ENCODE results near the gene COPZ2. TPM values are rescaled to one million over a fixed set of nuclear protein-coding genes. Genes with fewer than 3 reads are reported as not detected.

COPZ2 gene
- total and polyA plus RNA-seq, 2 donors = 5.5 to 16.3 TPM

- DNase-seq (ENCODE audit: low read depth in 6 of 9, low spot score in 9 of 9) = no peak
Measured at GRCh38 chr17:48059125-48059668, 21.6 kb upstream of the COPZ2 start.

GRCh38 chr17:48058393-48059124, 21.0 kb upstream of the COPZ2 start:
- Histone ChIP-seq H3K36me3 (ENCODE audit: control insufficient read depth in 2 of 2, insufficient read depth in 2 of 2, low read length in 1 of 2) (peaks cover 81 to 87% of the 10 kb centered on the region in 2 donors), H3K27me3 (ENCODE audit: control insufficient read depth in 2 of 2, insufficient read depth in 1 of 2, low read length in 1 of 2) (no peaks in the 10 kb centered on the region), H3K4me3 (ENCODE audit: low read length in 2 of 2) (no peak overlapping the region), H3K4me1 (ENCODE audit: control insufficient read depth in 2 of 2, insufficient read depth in 2 of 2, low read length in 2 of 2) (peaks cover 0 to 3% of the 10 kb centered on the region in 2 donors), H3K9me3 (ENCODE audit: control insufficient read depth in 2 of 2, insufficient read depth in 1 of 2, low read length in 1 of 2) (no peaks in the 10 kb centered on the region), H3K27ac (ENCODE audit: low read depth in 1 of 2, low read length in 1 of 2) (no peak overlapping the region)
- DNase-seq (ENCODE audit: low read depth in 6 of 9, low spot score in 9 of 9) = no peak
- 96% methylated on average over 11 of the region's 11 CpGs for WGBS

More at GRCh38 chr17:48059125-48059668, 21.6 kb upstream of the COPZ2 start:
- Histone ChIP-seq H3K9me3 (ENCODE audit: control insufficient read depth in 2 of 2, insufficient read depth in 1 of 2, low read length in 1 of 2) (no peaks in the 10 kb centered on the region), H3K27me3 (ENCODE audit: control insufficient read depth in 2 of 2, insufficient read depth in 1 of 2, low read length in 1 of 2) (no peaks in the 10 kb centered on the region), H3K4me3 (ENCODE audit: low read length in 2 of 2) (no peak overlapping the region), H3K27ac (ENCODE audit: low read depth in 1 of 2, low read length in 1 of 2) (no peak overlapping the region), H3K36me3 (ENCODE audit: control insufficient read depth in 2 of 2, insufficient read depth in 2 of 2, low read length in 1 of 2) (peaks cover 79 to 82% of the 10 kb centered on the region in 2 donors), H3K4me1 (ENCODE audit: control insufficient read depth in 2 of 2, insufficient read depth in 2 of 2, low read length in 2 of 2) (no peaks in the 10 kb centered on the region)
- whole genome bisulfite sequencing = 98% methylated on average over 32 of the region's 32 CpGs

GRCh38 chr17:48057626-48058025, 20.0 kb upstream of the COPZ2 start:
- no peak overlapping the region for H3K27ac ChIP-seq (ENCODE audit: low read depth in 1 of 2, low read length in 1 of 2)
- 98% methylated on average over 4 of the region's 4 CpGs for WGBS
- no peak overlapping the region for H3K4me3 ChIP-seq (ENCODE audit: low read length in 2 of 2)
- peaks cover 84 to 90% of the 10 kb centered on the region in 2 donors for H3K36me3 ChIP-seq (ENCODE audit: control insufficient read depth in 2 of 2, insufficient read depth in 2 of 2, low read length in 1 of 2)
- no peaks in the 10 kb centered on the region for H3K9me3 ChIP-seq (ENCODE audit: control insufficient read depth in 2 of 2, insufficient read depth in 1 of 2, low read length in 1 of 2)
- no peaks in the 10 kb centered on the region for H3K27me3 ChIP-seq (ENCODE audit: control insufficient read depth in 2 of 2, insufficient read depth in 1 of 2, low read length in 1 of 2)
- DNase-seq (ENCODE audit: low read depth in 6 of 9, low spot score in 9 of 9) = no peak
- H3K4me1 ChIP-seq (ENCODE audit: control insufficient read depth in 2 of 2, insufficient read depth in 2 of 2, low read length in 2 of 2) = peaks cover 6 to 12% of the 10 kb centered on the region in 2 donors

- H3K9me3 ChIP-seq (ENCODE audit: control insufficient read depth in 2 of 2, insufficient read depth in 1 of 2, low read length in 1 of 2) = no peaks in the 10 kb centered on the region
- H3K27ac ChIP-seq (ENCODE audit: low read depth in 1 of 2, low read length in 1 of 2) = peak overlapping the region in 1 of 2 donors; percentile 5
- WGBS = 88% methylated on average over 2 of the region's 2 CpGs
- H3K4me3 ChIP-seq (ENCODE audit: low read length in 2 of 2) = no peak overlapping the region
- peaks cover 10 to 20% of the 10 kb centered on the region in 2 donors for H3K4me1 ChIP-seq (ENCODE audit: control insufficient read depth in 2 of 2, insufficient read depth in 2 of 2, low read length in 2 of 2)
- no peaks in the 10 kb centered on the region for H3K27me3 ChIP-seq (ENCODE audit: control insufficient read depth in 2 of 2, insufficient read depth in 1 of 2, low read length in 1 of 2)
- peaks cover 84 to 90% of the 10 kb centered on the region in 2 donors for H3K36me3 ChIP-seq (ENCODE audit: control insufficient read depth in 2 of 2, insufficient read depth in 2 of 2, low read length in 1 of 2)
- no peak for DNase-seq (ENCODE audit: low read depth in 6 of 9, low spot score in 9 of 9)
Measured at GRCh38 chr17:48056879-48057278, 19.3 kb upstream of the COPZ2 start.

- Histone ChIP-seq H3K27me3 (ENCODE audit: control insufficient read depth in 2 of 2, insufficient read depth in 1 of 2, low read length in 1 of 2) (no peaks in the 10 kb centered on the region), H3K4me1 (ENCODE audit: control insufficient read depth in 2 of 2, insufficient read depth in 2 of 2, low read length in 2 of 2) (peaks cover 10 to 25% of the 10 kb centered on the region in 2 donors), H3K4me3 (ENCODE audit: low read length in 2 of 2) (no peak overlapping the region), H3K9me3 (ENCODE audit: control insufficient read depth in 2 of 2, insufficient read depth in 1 of 2, low read length in 1 of 2) (no peaks in the 10 kb centered on the region), H3K36me3 (ENCODE audit: control insufficient read depth in 2 of 2, insufficient read depth in 2 of 2, low read length in 1 of 2) (peaks cover 84 to 90% of the 10 kb centered on the region in 2 donors), H3K27ac (ENCODE audit: low read depth in 1 of 2, low read length in 1 of 2) (no peak overlapping the region)
- WGBS = 96% methylated on average over 10 of the region's 10 CpGs
- no peak for DNase-seq (ENCODE audit: low read depth in 6 of 9, low spot score in 9 of 9)
Measured at GRCh38 chr17:48056246-48056745, 18.7 kb upstream of the COPZ2 start.

GRCh38 chr17:48055531-48056245, 18.1 kb upstream of the COPZ2 start:
- DNase-seq (ENCODE audit: low read depth in 6 of 9, low spot score in 9 of 9) = no peak
- H3K36me3 ChIP-seq (ENCODE audit: control insufficient read depth in 2 of 2, insufficient read depth in 2 of 2, low read length in 1 of 2) = peaks cover 89 to 95% of the 10 kb centered on the region in 2 donors
- H3K27ac ChIP-seq (ENCODE audit: low read depth in 1 of 2, low read length in 1 of 2) = no peak overlapping the region
- peaks cover 10 to 31% of the 10 kb centered on the region in 2 donors for H3K4me1 ChIP-seq (ENCODE audit: control insufficient read depth in 2 of 2, insufficient read depth in 2 of 2, low read length in 2 of 2)
- H3K9me3 ChIP-seq (ENCODE audit: control insufficient read depth in 2 of 2, insufficient read depth in 1 of 2, low read length in 1 of 2) = no peaks in the 10 kb centered on the region
- no peaks in the 10 kb centered on the region for H3K27me3 ChIP-seq (ENCODE audit: control insufficient read depth in 2 of 2, insufficient read depth in 1 of 2, low read length in 1 of 2)
- 97% methylated on average over 5 of the region's 5 CpGs for WGBS
- H3K4me3 ChIP-seq (ENCODE audit: low read length in 2 of 2) = no peak overlapping the region

- no peak for DNase-seq (ENCODE audit: low read depth in 6 of 9, low spot score in 9 of 9)
- WGBS = 92% methylated on average over 34 of the region's 34 CpGs
- Histone ChIP-seq H3K9me3 (ENCODE audit: control insufficient read depth in 2 of 2, insufficient read depth in 1 of 2, low read length in 1 of 2) (no peaks in the 10 kb centered on the region), H3K27me3 (ENCODE audit: control insufficient read depth in 2 of 2, insufficient read depth in 1 of 2, low read length in 1 of 2) (no peaks in the 10 kb centered on the region), H3K36me3 (ENCODE audit: control insufficient read depth in 2 of 2, insufficient read depth in 2 of 2, low read length in 1 of 2) (peaks cover 81 to 86% of the 10 kb centered on the region in 2 donors), H3K4me3 (ENCODE audit: low read length in 2 of 2) (no peak overlapping the region), H3K4me1 (ENCODE audit: control insufficient read depth in 2 of 2, insufficient read depth in 2 of 2, low read length in 2 of 2) (peaks cover 13 to 43% of the 10 kb centered on the region in 2 donors), H3K27ac (ENCODE audit: low read depth in 1 of 2, low read length in 1 of 2) (no peak overlapping the region)
Measured at GRCh38 chr17:48054238-48055185, 16.9 kb upstream of the COPZ2 start.

- 91% methylated on average over 6 of the region's 6 CpGs for WGBS
- Histone ChIP-seq H3K27me3 (ENCODE audit: control insufficient read depth in 2 of 2, insufficient read depth in 1 of 2, low read length in 1 of 2) (no peaks in the 10 kb centered on the region), H3K9me3 (ENCODE audit: control insufficient read depth in 2 of 2, insufficient read depth in 1 of 2, low read length in 1 of 2) (no peaks in the 10 kb centered on the region), H3K4me1 (ENCODE audit: control insufficient read depth in 2 of 2, insufficient read depth in 2 of 2, low read length in 2 of 2) (peaks cover 14 to 50% of the 10 kb centered on the region in 2 donors), H3K36me3 (ENCODE audit: control insufficient read depth in 2 of 2, insufficient read depth in 2 of 2, low read length in 1 of 2) (peaks cover 74 to 79% of the 10 kb centered on the region in 2 donors), H3K27ac (ENCODE audit: low read depth in 1 of 2, low read length in 1 of 2) (peak overlapping the region in 1 of 2 donors; percentile 25), H3K4me3 (ENCODE audit: low read length in 2 of 2) (no peak overlapping the region)
- DNase-seq (ENCODE audit: low read depth in 6 of 9, low spot score in 9 of 9) = no peak
Measured at GRCh38 chr17:48053758-48054237, 16.2 kb upstream of the COPZ2 start.
